Upper lobe of left lung (tissue), 6 donors: Measurements from ENCODE around the gene FBRSL1. TPM values are rescaled to one million over a fixed set of nuclear protein-coding genes. Genes with fewer than 3 reads are reported as not detected.

ENCODE experiments used
- ATAC-seq, 2 donors: fragments of 200-7000 bp; cut with Tn5 transposase; one replicate each; pipeline ENCODE4 v1.9.1; 2022; ENCODE audit warnings: mild to moderate bottlenecking in 2 of 2, moderate library complexity in 2 of 2; ENCODE audit not compliant: low FRiP score in 2 of 2
- DNase-seq, 2 donors: peaks; one replicate each; pipeline ENCODE4 v3.0.0-alpha.2; 2019 to 2020
- H3K27ac ChIP-seq, 4 donors: fragments of 200-600 bp; sonication (generic); one replicate each; pipeline ENCODE4 v1.5.1; 2016 to 2019
- H3K27me3 ChIP-seq, 4 donors: fragments of 200-600 bp; sonication (generic); one replicate each; pipeline ENCODE4 v1.5.1; 2017 to 2019
- H3K36me3 ChIP-seq, 4 donors: fragments of 200-600 bp; sonication (generic); one replicate each; pipeline ENCODE4 v1.5.1; 2016 to 2019
- H3K4me1 ChIP-seq, 4 donors: fragments of 200-600 bp; sonication (generic); one replicate each; pipeline ENCODE4 v1.5.1; 2018 to 2019
- H3K4me3 ChIP-seq, 4 donors: fragments of 200-600 bp; sonication (generic); one replicate each; pipeline ENCODE4 v1.5.1; 2017 to 2019; ENCODE audit warnings: mild to moderate bottlenecking in 2 of 4, moderate library complexity in 1 of 4
- H3K9me3 ChIP-seq, 4 donors: fragments of 200-600 bp; sonication (generic); one replicate each; pipeline ENCODE4 v1.5.1; 2018 to 2019
- CTCF ChIP-seq, 6 experiments: fragments of 450-650 bp in 4 of 6; fragments of 200-600 bp in 2 of 6; sonication (generic) in 2 of 6; IDR thresholded peaks; one replicate each; pipeline ENCODE4 v1.5.1; 2016 to 2019; ENCODE audit warnings: antibody characterized with exemption in 6 of 6
- EP300 ChIP-seq, 4 donors: sonication (generic); formaldehyde crosslinking; IDR thresholded peaks; one replicate each; pipeline ENCODE4 v1.5.1; 2017; ENCODE audit warnings: antibody characterized with exemption in 4 of 4, control low read depth in 2 of 4
- POLR2A ChIP-seq, 4 donors: fragments of 450-650 bp; IDR thresholded peaks; one replicate each; pipeline ENCODE4 v1.5.1; 2016 to 2017; ENCODE audit warnings: antibody characterized with exemption in 4 of 4, mild to moderate bottlenecking in 2 of 4
- POLR2AphosphoS5 ChIP-seq, 2 donors: sonication (generic); formaldehyde crosslinking; IDR thresholded peaks; one replicate each; pipeline ENCODE4 v1.5.1; 2017; ENCODE audit warnings: antibody characterized with exemption in 2 of 2
- WGBS, 2 donors: methylation state at CpG; one replicate each; pipeline ENCODE4 v1.1.5; 2017 to 2018; 5-methylcytosine and 5-hydroxymethylcytosine counted together
- total RNA-seq, 6 donors: library from RNA; depleted of rRNA in 4 of 6; stranded (reverse); fragments of >200 nt in 4 of 6; gene quantifications; one replicate each; pipeline versions ENCODE4 v1.1.0 to v1.2.1, GENCODE V29; 2016 to 2021
- donor health status: DM: no; HTN: no; CAD: no; lungs with moderate emphysema.
- donor health status: DM: no; HTN: yes; CAD: no; lungs with severe emphysema.

FBRSL1 gene
- total RNA-seq, 6 donors from 2014 or later: 16.0 to 53.0 (median 44.1) TPM

GRCh38 chr12:132510746-132511477 is 21.0 kb downstream of the FBRSL1 start:
- TF ChIP-seq EP300 (IDR thresholded peaks at IDR 0.05): no peak
- no peak for TF ChIP-seq CTCF (IDR thresholded peaks at IDR 0.05)
- no peak for TF ChIP-seq POLR2AphosphoS5 (IDR thresholded peaks at IDR 0.05)
- no peak for TF ChIP-seq POLR2A (IDR thresholded peaks at IDR 0.05)
- no peaks in the 10 kb centered on the region for H3K9me3 ChIP-seq
- WGBS, 2 donors: 95 to 98% methylated on average over 10 to 19 of the region's 25 CpGs
- ATAC-seq: no peak
- no peak overlapping the region for H3K4me3 ChIP-seq
- no peaks in the 10 kb centered on the region for H3K27me3 ChIP-seq
- H3K27ac ChIP-seq: no peak overlapping the region
- DNase-seq: peak in 1 of 2 donors; percentile 69
- H3K4me1 ChIP-seq: peaks cover 15 to 18% (median 16%) of the 10 kb centered on the region in 4 donors
- peaks cover 0 to 42% (median 21%) of the 10 kb centered on the region in 4 donors for H3K36me3 ChIP-seq

- Histone ChIP-seq H3K4me1 (peaks cover 7 to 10% (median 9%) of the 10 kb centered on the region in 4 donors), H3K27ac (no peak overlapping the region), H3K36me3 (peaks cover 0 to 42% (median 21%) of the 10 kb centered on the region in 4 donors), H3K4me3 (no peak overlapping the region), H3K9me3 (no peaks in the 10 kb centered on the region), H3K27me3 (no peaks in the 10 kb centered on the region)
- WGBS, 2 donors: 91 to 94% methylated on average over 16 to 19 of the region's 19 CpGs
- DNase-seq: peak in 1 of 2 donors; percentile 55
- ATAC-seq: no peak
- no peak for TF ChIP-seq POLR2A (IDR thresholded peaks at IDR 0.05)
- TF ChIP-seq POLR2AphosphoS5 (IDR thresholded peaks at IDR 0.05): no peak
- TF ChIP-seq CTCF (IDR thresholded peaks at IDR 0.05): no peak
- no peak for TF ChIP-seq EP300 (IDR thresholded peaks at IDR 0.05)
These were observed 21.7 kb downstream of the FBRSL1 start for GRCh38 chr12:132511516-132512196.

GRCh38 chr12:132512197-132513069 is 22.5 kb downstream of the FBRSL1 start:
- Histone ChIP-seq H3K9me3 (no peaks in the 10 kb centered on the region), H3K27me3 (no peaks in the 10 kb centered on the region), H3K4me3 (no peak overlapping the region), H3K4me1 (peaks cover 1 to 10% (median 4%) of the 10 kb centered on the region in 4 donors), H3K27ac (no peak overlapping the region), H3K36me3 (peaks cover 0 to 42% (median 21%) of the 10 kb centered on the region in 4 donors)
- 93% methylated on average over 28 of the region's 28 CpGs; no CpG with 5 or more reads in 1 of the 2 donors for WGBS, 2 donors
- TF ChIP-seq POLR2A (IDR thresholded peaks at IDR 0.05): no peak
- no peak for TF ChIP-seq EP300 (IDR thresholded peaks at IDR 0.05)
- TF ChIP-seq CTCF (IDR thresholded peaks at IDR 0.05): no peak
- TF ChIP-seq POLR2AphosphoS5 (IDR thresholded peaks at IDR 0.05): no peak
- ATAC-seq: no peak
- peak in 1 of 2 donors; percentile 71 for DNase-seq

- no peak for DNase-seq
- TF ChIP-seq POLR2AphosphoS5 (IDR thresholded peaks at IDR 0.05) (no peak), EP300 (IDR thresholded peaks at IDR 0.05) (no peak)
- no peak for ATAC-seq
- no peak overlapping the region for H3K4me3 ChIP-seq
- H3K27ac ChIP-seq: no peak overlapping the region
- no peaks in the 10 kb centered on the region for H3K9me3 ChIP-seq
- H3K4me1 ChIP-seq: peaks cover 0 to 7% (median 2%) of the 10 kb centered on the region in 4 donors
- H3K36me3 ChIP-seq: peaks cover 0 to 41% (median 21%) of the 10 kb centered on the region in 4 donors
- no peaks in the 10 kb centered on the region for H3K27me3 ChIP-seq
- 91 to 93% methylated on average over 3 to 4 of the region's 4 CpGs for WGBS, 2 donors
These were observed 23.1 kb downstream of the FBRSL1 start for GRCh38 chr12:132513070-132513398.
